ENCODE data around the gene GPX7.

The GPX7 gene

GRCh38 chr1:52631759-52632331 lies 29.7 kb downstream of the GPX7 start:
- H3K4me3 ChIP-seq (ENCODE audit: low read depth, low read length) = no peak overlapping the region
- TF ChIP-seq, protein P1, sequence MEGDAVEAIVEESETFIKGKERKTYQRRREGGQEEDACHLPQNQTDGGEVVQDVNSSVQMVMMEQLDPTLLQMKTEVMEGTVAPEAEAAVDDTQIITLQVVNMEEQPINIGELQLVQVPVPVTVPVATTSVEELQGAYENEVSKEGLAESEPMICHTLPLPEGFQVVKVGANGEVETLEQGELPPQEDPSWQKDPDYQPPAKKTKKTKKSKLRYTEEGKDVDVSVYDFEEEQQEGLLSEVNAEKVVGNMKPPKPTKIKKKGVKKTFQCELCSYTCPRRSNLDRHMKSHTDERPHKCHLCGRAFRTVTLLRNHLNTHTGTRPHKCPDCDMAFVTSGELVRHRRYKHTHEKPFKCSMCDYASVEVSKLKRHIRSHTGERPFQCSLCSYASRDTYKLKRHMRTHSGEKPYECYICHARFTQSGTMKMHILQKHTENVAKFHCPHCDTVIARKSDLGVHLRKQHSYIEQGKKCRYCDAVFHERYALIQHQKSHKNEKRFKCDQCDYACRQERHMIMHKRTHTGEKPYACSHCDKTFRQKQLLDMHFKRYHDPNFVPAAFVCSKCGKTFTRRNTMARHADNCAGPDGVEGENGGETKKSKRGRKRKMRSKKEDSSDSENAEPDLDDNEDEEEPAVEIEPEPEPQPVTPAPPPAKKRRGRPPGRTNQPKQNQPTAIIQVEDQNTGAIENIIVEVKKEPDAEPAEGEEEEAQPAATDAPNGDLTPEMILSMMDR (IDR thresholded peaks at IDR 0.05; ENCODE audit: low read depth, low read length, missing control alignments) = no peak
- no peak for DNase-seq
- H3K27ac ChIP-seq = no peak overlapping the region
- peaks cover 18% of the 10 kb centered on the region for H3K27me3 ChIP-seq (replicated peaks)
- H3K36me3 ChIP-seq (replicated peaks) = no peaks in the 10 kb centered on the region
- in situ Hi-C loops (cut with HindIII; ENCODE audit: low pct_ligation_motif_present, low sequenced_read_pairs) = no loop called here

DNA sequence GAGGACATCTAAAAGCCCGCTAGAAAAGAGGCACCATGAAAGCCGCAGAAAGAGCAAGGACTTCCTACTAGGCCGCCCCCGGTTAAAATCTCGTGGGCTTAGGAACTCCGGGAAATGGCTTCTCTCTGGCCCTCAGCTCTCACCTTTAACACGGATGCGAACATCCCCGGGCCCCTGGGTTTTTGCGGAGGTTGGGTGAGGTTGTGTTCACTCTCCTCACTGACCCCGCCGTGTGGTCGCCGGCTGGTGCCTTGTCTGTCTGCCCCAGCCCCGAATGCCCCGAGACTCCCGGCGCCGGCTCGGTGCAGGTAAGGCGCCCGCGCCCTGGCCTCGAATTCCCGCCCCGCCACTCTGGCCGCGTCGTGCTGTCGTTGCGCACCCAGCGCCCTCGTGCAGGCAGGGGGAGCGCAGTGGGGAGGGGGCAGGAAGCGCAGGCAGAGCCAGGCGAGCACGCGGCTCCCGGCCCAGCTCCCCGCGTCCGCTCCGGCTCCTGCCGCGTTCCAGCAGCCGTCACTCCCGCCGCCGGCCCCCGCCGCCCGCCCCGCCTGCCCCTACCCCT lies 30.6 kb downstream of the GPX7 start, which contains the start of gene SHISAL2A:
Gene SHISAL2A (plus strand): TSS at position 437 of the 559 bp plus-strand sequence. CDS start 326 bp downstream, outside the sequence.
- Histone ChIP-seq H3K27me3 (replicated peaks) (peaks cover 18% of the 10 kb centered on the region), H3K4me3 (ENCODE audit: low read depth, low read length) (peak within 1 kb of the TSS; percentile 39), H3K36me3 (replicated peaks) (no peaks in the 10 kb centered on the region), H3K27ac (no peak within 1 kb of the TSS)
- DNase-seq = no peak
- TF ChIP-seq, protein P1 (IDR thresholded peaks at IDR 0.05; ENCODE audit: low read depth, low read length, missing control alignments) = no peak
- in situ Hi-C loops (cut with HindIII; ENCODE audit: low pct_ligation_motif_present, low sequenced_read_pairs) = no loop called here

DNA sequence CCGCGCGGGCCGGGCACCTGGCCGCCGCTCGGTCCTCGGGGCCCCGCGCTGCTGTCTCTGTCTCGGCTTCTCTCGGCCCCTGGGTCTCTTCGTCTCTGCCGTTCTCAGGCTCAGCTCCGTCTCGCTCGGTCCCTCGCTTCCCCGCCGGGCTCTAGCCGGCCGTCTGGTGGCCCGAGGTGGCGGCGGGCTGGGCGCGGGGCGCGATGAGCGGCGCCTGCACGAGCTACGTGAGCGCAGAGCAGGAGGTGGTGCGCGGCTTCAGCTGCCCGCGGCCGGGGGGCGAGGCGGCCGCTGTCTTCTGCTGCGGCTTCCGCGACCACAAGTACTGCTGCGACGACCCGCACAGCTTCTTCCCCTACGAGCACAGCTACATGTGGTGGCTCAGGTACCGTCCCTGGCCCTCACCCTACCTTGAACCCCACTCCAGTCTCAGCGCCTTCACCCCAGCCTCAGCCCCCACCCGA lies 31.2 kb downstream of the GPX7 start:
- TF ChIP-seq, protein P1 (IDR thresholded peaks at IDR 0.05; ENCODE audit: low read depth, low read length, missing control alignments) = no peak
- Histone ChIP-seq H3K27me3 (replicated peaks) (peaks cover 18% of the 10 kb centered on the region), H3K4me3 (ENCODE audit: low read depth, low read length) (peak overlapping the region; percentile 39), H3K36me3 (replicated peaks) (no peaks in the 10 kb centered on the region), H3K27ac (no peak overlapping the region)
- in situ Hi-C loops (cut with HindIII; ENCODE audit: low pct_ligation_motif_present, low sequenced_read_pairs) = no loop called here
- DNase-seq = no peak

GRCh38 chr1:52634111-52634510 lies 31.9 kb downstream of the GPX7 start:
- H3K27me3 ChIP-seq (replicated peaks) = peaks cover 18% of the 10 kb centered on the region
- H3K27ac ChIP-seq = no peak overlapping the region
- in situ Hi-C loops (cut with HindIII; ENCODE audit: low pct_ligation_motif_present, low sequenced_read_pairs) = no loop called here
- H3K36me3 ChIP-seq (replicated peaks) = no peaks in the 10 kb centered on the region
- TF ChIP-seq, protein P1 (IDR thresholded peaks at IDR 0.05; ENCODE audit: low read depth, low read length, missing control alignments) = no peak
- no peak overlapping the region for H3K4me3 ChIP-seq (ENCODE audit: low read depth, low read length)
- DNase-seq = no peak

DNA sequence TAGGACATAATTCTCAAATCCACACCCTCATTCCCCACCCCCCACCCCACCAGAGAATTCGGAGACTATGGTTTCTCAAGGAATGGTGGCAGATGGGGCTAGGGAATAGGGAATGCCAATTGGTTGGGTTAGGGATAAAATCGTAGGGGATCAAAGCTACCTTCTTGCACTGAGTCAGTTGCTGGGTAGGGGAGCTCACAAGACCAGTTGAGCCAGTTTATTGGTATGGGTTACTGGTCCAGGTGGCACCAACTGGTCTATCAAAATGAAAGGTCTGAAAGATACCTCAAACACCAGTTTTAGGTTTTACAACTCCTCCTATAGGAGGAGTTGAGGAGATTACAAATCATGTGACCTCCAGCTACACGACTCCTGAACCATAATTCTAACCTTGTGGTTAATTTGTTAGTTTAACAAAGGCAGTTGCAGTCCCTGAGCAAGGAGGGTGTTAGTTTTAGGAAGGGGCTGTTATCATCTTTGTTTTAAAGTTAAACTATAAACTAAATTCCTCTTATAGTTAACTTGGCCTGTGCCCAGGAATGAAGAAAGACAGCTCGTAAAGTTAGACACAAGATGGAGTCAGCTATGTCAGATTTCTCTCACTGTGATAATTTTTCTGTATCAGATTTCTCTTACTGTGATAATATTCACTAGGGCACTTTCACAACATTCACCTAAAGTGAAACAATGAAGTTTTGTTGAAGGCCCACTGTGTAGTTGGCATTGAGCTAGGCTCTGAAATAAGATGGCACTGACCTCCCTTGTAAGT lies 33.3 kb downstream of the GPX7 start:
- H3K4me3 ChIP-seq (ENCODE audit: low read depth, low read length) = no peak overlapping the region
- no peaks in the 10 kb centered on the region for H3K36me3 ChIP-seq (replicated peaks)
- no peak for DNase-seq
- peaks cover 18% of the 10 kb centered on the region for H3K27me3 ChIP-seq (replicated peaks)
- TF ChIP-seq, protein P1 (IDR thresholded peaks at IDR 0.05; ENCODE audit: low read depth, low read length, missing control alignments) = no peak
- no peak overlapping the region for H3K27ac ChIP-seq
- in situ Hi-C loops (cut with HindIII; ENCODE audit: low pct_ligation_motif_present, low sequenced_read_pairs) = no loop called here
